ENCODE measurements around the gene SLC25A44. TPM values are rescaled to one million over a fixed set of nuclear protein-coding genes. Genes with fewer than 3 reads are reported as not detected.

Gene SLC25A44
- polyA plus RNA-seq, 1 donor from 2014 or later: 13.7 TPM

- Histone ChIP-seq H3K4me3 (ENCODE audit: low read length) (no peak overlapping the region), H4K20me1 (ENCODE audit: insufficient read depth) (no peaks in the 10 kb centered on the region), H3F3A (ENCODE audit: insufficient read depth, low read length, poor library complexity, severe bottlenecking) (no peaks in the 10 kb centered on the region), H2AFZ (ENCODE audit: low read depth, low read length) (no peak overlapping the region), H3K36me3 (ENCODE audit: insufficient read depth, low read length) (no peaks in the 10 kb centered on the region), H3K9me3 (ENCODE audit: low read length) (no peaks in the 10 kb centered on the region), H3K9me2 (ENCODE audit: insufficient read depth, low read length) (no peaks in the 10 kb centered on the region), H3K9ac (ENCODE audit: low read length) (no peak overlapping the region), H3K27ac (ENCODE audit: low read length) (no peak overlapping the region), H3K4me2 (ENCODE audit: low read length) (no peak overlapping the region), H3K27me3 (ENCODE audit: insufficient read depth, low read depth, low read length) (no peaks in the 10 kb centered on the region), H3K79me2 (replicated peaks; ENCODE audit: insufficient read depth, low read length) (no peaks in the 10 kb centered on the region)
- TF ChIP-seq POLR2AphosphoS5 (IDR thresholded peaks at IDR 0.05) (no peak), REST (IDR thresholded peaks at IDR 0.05; ENCODE audit: borderline replicate concordance) (no peak), CTCF (IDR thresholded peaks at IDR 0.05; ENCODE audit: poor library complexity, severe bottlenecking) (no peak), TAF1 (IDR thresholded peaks at IDR 0.05; ENCODE audit: low read depth) (no peak), MXI1 (conservative IDR thresholded peaks at IDR 0.05; ENCODE audit: poor library complexity, severe bottlenecking) (no peak), RAD21 (conservative IDR thresholded peaks at IDR 0.05) (no peak), EP300 (conservative IDR thresholded peaks at IDR 0.05; ENCODE audit: poor library complexity, severe bottlenecking) (no peak), EZH2 (IDR thresholded peaks at IDR 0.05; ENCODE audit: borderline replicate concordance, insufficient read depth, low read length, poor library complexity, severe bottlenecking) (no peak), SMC3 (conservative IDR thresholded peaks at IDR 0.05; ENCODE audit: poor library complexity) (no peak)
Measured at GRCh38 chr1:156244126-156244525, 50.2 kb downstream of the SLC25A44 start.

GRCh38 chr1:156244712-156245111, 50.8 kb downstream of the SLC25A44 start:
- TF ChIP-seq CTCF (IDR thresholded peaks at IDR 0.05; ENCODE audit: poor library complexity, severe bottlenecking) (no peak), MXI1 (conservative IDR thresholded peaks at IDR 0.05; ENCODE audit: poor library complexity, severe bottlenecking) (no peak), REST (IDR thresholded peaks at IDR 0.05; ENCODE audit: borderline replicate concordance) (no peak), RAD21 (conservative IDR thresholded peaks at IDR 0.05) (no peak), EZH2 (IDR thresholded peaks at IDR 0.05; ENCODE audit: borderline replicate concordance, insufficient read depth, low read length, poor library complexity, severe bottlenecking) (no peak), POLR2AphosphoS5 (IDR thresholded peaks at IDR 0.05) (no peak), TAF1 (IDR thresholded peaks at IDR 0.05; ENCODE audit: low read depth) (no peak), EP300 (conservative IDR thresholded peaks at IDR 0.05; ENCODE audit: poor library complexity, severe bottlenecking) (no peak), SMC3 (conservative IDR thresholded peaks at IDR 0.05; ENCODE audit: poor library complexity) (no peak)
- H4K20me1 ChIP-seq (ENCODE audit: insufficient read depth): no peaks in the 10 kb centered on the region
- no peaks in the 10 kb centered on the region for H3K9me2 ChIP-seq (ENCODE audit: insufficient read depth, low read length)
- no peak overlapping the region for H3K9ac ChIP-seq (ENCODE audit: low read length)
- H3F3A ChIP-seq (ENCODE audit: insufficient read depth, low read length, poor library complexity, severe bottlenecking): no peaks in the 10 kb centered on the region
- no peaks in the 10 kb centered on the region for H3K79me2 ChIP-seq (replicated peaks; ENCODE audit: insufficient read depth, low read length)
- no peak overlapping the region for H3K4me3 ChIP-seq (ENCODE audit: low read length)
- no peak overlapping the region for H3K27ac ChIP-seq (ENCODE audit: low read length)
- H3K27me3 ChIP-seq (ENCODE audit: insufficient read depth, low read depth, low read length): no peaks in the 10 kb centered on the region
- no peaks in the 10 kb centered on the region for H3K9me3 ChIP-seq (ENCODE audit: low read length)
- no peak overlapping the region for H3K4me2 ChIP-seq (ENCODE audit: low read length)
- no peaks in the 10 kb centered on the region for H3K36me3 ChIP-seq (ENCODE audit: insufficient read depth, low read length)
- H2AFZ ChIP-seq (ENCODE audit: low read depth, low read length): no peak overlapping the region
